ENCODE results near the gene VPS8. TPM values are rescaled to one million over a fixed set of nuclear protein-coding genes. Genes with fewer than 3 reads are reported as not detected.

Gene VPS8
- total and polyA plus RNA-seq, 9 of the 15 experiments (the other 6 are each of a cell fraction or from before 2014, with no cell fraction given) = 7.2 to 41.0 (median 28.3) TPM

DNA sequence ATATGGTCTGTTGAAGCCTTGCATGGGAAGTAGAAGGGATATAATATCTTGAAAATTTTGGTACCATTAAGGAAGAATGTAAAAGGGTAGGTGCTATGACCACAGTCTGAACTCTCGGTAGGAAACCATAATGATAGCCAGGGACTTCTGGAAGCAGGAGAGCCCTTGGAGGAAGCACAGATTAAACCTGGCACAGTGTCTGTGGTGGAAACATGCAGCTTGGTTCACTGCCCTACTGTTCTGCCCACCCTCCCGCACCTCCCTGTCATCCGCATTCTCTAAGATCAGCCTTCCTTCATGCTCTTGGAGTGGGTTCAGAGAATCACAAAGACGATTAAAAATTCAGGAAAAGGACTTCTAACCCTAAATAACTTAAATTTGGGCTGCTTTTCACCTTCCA, 20.9 kb downstream of the VPS8 start:
- FAIRE-seq (no peak), DNase-seq (ENCODE audit: extremely low read depth in 1 of 4, low spot score in 3 of 4) (no peak), ATAC-seq (no peak)
- H3K36me3 ChIP-seq (ENCODE audit: control insufficient read depth, insufficient read depth, low read length) = peaks cover 33% of the 10 kb centered on the region
- 70% methylated on average over 4 of the region's 4 CpGs for WGBS (ENCODE audit: insufficient coverage, low coverage, missing lambda C conversion rate)
- in situ Hi-C loops (cut with MboI) (no loop called here), intact Hi-C loops (cut with micrococcal nuclease) (no loop called here)
- H2AFZ ChIP-seq (ENCODE audit: low read depth, low read length) = no peak overlapping the region
- H3K27me3 ChIP-seq (ENCODE audit: control insufficient read depth in 2 of 2, insufficient read depth in 2 of 2, low read length in 2 of 2) = no peaks in the 10 kb centered on the region
- H3K4me1 ChIP-seq (replicated peaks in 1 of 2; ENCODE audit: control insufficient read depth in 2 of 2, insufficient read depth in 2 of 2, low read length in 2 of 2) = no peaks in the 10 kb centered on the region
- BruUV-seq (replicated peaks) = no TSS peak
- H3K9me1 ChIP-seq (ENCODE audit: control insufficient read depth, insufficient read depth, low read length) = no peaks in the 10 kb centered on the region
- H3K9me3 ChIP-seq (replicated peaks; ENCODE audit: control insufficient read depth, insufficient read depth, low read depth, low read length) = no peaks in the 10 kb centered on the region
- no peaks in the 10 kb centered on the region for H3K79me2 ChIP-seq (ENCODE audit: control insufficient read depth, insufficient read depth, low read length)
- no peak overlapping the region for H3K4me2 ChIP-seq (ENCODE audit: insufficient read depth, low read length)
- H3K9ac ChIP-seq (ENCODE audit: insufficient read depth in 1 of 2, low read depth in 2 of 2, low read length in 2 of 2) = no peak overlapping the region
- H3K4me3 ChIP-seq = no peak overlapping the region
- no peaks in the 10 kb centered on the region for H4K20me1 ChIP-seq (replicated peaks; ENCODE audit: control insufficient read depth, insufficient read depth, low read length)
- no peak overlapping the region for H3K27ac ChIP-seq (ENCODE audit: extremely low read depth, low read depth, low read length)
- ChIA-PET CTCF (ENCODE audit: low intra/inter-chr PET ratio) (no interaction called here), POLR2A (no interaction called here)
- TF ChIP-seq EWSR1 (IDR thresholded peaks at IDR 0.05; ENCODE audit: borderline replicate concordance, low read depth, partially characterized antibody) (no peak), DNMT1 (IDR thresholded peaks at IDR 0.05) (no peak), SRSF9 (IDR thresholded peaks at IDR 0.05; ENCODE audit: borderline replicate concordance, low read depth, low read length) (no peak), SMC3 (conservative IDR thresholded peaks at IDR 0.05; ENCODE audit: insufficient read depth, low read depth, low read length) (no peak), BRD4 (IDR thresholded peaks at IDR 0.05) (no peak), MAFK (IDR thresholded peaks at IDR 0.05; ENCODE audit: low read length) (no peak), SLC30A9 (CRISPR knock-in tag; IDR thresholded peaks at IDR 0.05) (no peak), STAG1 (CRISPR knock-in tag; IDR thresholded peaks at IDR 0.05; ENCODE audit: borderline replicate concordance) (no peak), FOS (IDR thresholded peaks at IDR 0.05; ENCODE audit: extremely low read depth, insufficient read length) (no peak)
- TF ChIP-seq, protein P1, sequence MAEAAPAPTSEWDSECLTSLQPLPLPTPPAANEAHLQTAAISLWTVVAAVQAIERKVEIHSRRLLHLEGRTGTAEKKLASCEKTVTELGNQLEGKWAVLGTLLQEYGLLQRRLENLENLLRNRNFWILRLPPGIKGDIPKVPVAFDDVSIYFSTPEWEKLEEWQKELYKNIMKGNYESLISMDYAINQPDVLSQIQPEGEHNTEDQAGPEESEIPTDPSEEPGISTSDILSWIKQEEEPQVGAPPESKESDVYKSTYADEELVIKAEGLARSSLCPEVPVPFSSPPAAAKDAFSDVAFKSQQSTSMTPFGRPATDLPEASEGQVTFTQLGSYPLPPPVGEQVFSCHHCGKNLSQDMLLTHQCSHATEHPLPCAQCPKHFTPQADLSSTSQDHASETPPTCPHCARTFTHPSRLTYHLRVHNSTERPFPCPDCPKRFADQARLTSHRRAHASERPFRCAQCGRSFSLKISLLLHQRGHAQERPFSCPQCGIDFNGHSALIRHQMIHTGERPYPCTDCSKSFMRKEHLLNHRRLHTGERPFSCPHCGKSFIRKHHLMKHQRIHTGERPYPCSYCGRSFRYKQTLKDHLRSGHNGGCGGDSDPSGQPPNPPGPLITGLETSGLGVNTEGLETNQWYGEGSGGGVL (CRISPR knock-in tag; IDR thresholded peaks at IDR 0.05) = no peak
- TF ChIP-seq, protein P2, sequence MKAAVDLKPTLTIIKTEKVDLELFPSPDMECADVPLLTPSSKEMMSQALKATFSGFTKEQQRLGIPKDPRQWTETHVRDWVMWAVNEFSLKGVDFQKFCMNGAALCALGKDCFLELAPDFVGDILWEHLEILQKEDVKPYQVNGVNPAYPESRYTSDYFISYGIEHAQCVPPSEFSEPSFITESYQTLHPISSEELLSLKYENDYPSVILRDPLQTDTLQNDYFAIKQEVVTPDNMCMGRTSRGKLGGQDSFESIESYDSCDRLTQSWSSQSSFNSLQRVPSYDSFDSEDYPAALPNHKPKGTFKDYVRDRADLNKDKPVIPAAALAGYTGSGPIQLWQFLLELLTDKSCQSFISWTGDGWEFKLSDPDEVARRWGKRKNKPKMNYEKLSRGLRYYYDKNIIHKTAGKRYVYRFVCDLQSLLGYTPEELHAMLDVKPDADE (conservative IDR thresholded peaks at IDR 0.05; ENCODE audit: control insufficient read depth, low read depth, low read length) = no peak
- TF ChIP-seq, protein P3, sequence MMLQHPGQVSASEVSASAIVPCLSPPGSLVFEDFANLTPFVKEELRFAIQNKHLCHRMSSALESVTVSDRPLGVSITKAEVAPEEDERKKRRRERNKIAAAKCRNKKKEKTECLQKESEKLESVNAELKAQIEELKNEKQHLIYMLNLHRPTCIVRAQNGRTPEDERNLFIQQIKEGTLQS (IDR thresholded peaks at IDR 0.05) = no peak
- TF ChIP-seq, protein P3 (CRISPR knock-in tag; conservative IDR thresholded peaks at IDR 0.05) = no peak
- TF ChIP-seq, protein P4, sequence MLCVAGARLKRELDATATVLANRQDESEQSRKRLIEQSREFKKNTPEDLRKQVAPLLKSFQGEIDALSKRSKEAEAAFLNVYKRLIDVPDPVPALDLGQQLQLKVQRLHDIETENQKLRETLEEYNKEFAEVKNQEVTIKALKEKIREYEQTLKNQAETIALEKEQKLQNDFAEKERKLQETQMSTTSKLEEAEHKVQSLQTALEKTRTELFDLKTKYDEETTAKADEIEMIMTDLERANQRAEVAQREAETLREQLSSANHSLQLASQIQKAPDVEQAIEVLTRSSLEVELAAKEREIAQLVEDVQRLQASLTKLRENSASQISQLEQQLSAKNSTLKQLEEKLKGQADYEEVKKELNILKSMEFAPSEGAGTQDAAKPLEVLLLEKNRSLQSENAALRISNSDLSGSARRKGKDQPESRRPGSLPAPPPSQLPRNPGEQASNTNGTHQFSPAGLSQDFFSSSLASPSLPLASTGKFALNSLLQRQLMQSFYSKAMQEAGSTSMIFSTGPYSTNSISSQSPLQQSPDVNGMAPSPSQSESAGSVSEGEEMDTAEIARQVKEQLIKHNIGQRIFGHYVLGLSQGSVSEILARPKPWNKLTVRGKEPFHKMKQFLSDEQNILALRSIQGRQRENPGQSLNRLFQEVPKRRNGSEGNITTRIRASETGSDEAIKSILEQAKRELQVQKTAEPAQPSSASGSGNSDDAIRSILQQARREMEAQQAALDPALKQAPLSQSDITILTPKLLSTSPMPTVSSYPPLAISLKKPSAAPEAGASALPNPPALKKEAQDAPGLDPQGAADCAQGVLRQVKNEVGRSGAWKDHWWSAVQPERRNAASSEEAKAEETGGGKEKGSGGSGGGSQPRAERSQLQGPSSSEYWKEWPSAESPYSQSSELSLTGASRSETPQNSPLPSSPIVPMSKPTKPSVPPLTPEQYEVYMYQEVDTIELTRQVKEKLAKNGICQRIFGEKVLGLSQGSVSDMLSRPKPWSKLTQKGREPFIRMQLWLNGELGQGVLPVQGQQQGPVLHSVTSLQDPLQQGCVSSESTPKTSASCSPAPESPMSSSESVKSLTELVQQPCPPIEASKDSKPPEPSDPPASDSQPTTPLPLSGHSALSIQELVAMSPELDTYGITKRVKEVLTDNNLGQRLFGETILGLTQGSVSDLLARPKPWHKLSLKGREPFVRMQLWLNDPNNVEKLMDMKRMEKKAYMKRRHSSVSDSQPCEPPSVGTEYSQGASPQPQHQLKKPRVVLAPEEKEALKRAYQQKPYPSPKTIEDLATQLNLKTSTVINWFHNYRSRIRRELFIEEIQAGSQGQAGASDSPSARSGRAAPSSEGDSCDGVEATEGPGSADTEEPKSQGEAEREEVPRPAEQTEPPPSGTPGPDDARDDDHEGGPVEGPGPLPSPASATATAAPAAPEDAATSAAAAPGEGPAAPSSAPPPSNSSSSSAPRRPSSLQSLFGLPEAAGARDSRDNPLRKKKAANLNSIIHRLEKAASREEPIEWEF (CRISPR knock-in tag; IDR thresholded peaks at IDR 0.05) = no peak

Data from K562 (cell line).